Suprapubic skin (tissue), 4 donors: Measurements from ENCODE around the gene PANX2.

Source experiments
- EP300 ChIP-seq: sonication (generic); formaldehyde crosslinking; IDR thresholded peaks from one replicate; pipeline ENCODE4 v1.6.1; 2017; ENCODE audit warnings: antibody characterized with exemption
- POLR2AphosphoS5 ChIP-seq, 3 donors: sonication (generic); formaldehyde crosslinking; IDR thresholded peaks; one replicate each; pipeline ENCODE4 v1.6.1; 2017; ENCODE audit warnings: antibody characterized with exemption in 3 of 3
- TF ChIP-seq, protein P1 (sequence below), 2 donors: fragments of 200-600 bp in 1 of 2; fragments of 450-650 bp in 1 of 2; sonication (generic) in 1 of 2; IDR thresholded peaks; one replicate each; pipeline ENCODE4 v1.5.1; 2016 to 2019; ENCODE audit warnings: antibody characterized with exemption in 2 of 2, mild to moderate bottlenecking in 1 of 2, moderate library complexity in 1 of 2

DNA sequence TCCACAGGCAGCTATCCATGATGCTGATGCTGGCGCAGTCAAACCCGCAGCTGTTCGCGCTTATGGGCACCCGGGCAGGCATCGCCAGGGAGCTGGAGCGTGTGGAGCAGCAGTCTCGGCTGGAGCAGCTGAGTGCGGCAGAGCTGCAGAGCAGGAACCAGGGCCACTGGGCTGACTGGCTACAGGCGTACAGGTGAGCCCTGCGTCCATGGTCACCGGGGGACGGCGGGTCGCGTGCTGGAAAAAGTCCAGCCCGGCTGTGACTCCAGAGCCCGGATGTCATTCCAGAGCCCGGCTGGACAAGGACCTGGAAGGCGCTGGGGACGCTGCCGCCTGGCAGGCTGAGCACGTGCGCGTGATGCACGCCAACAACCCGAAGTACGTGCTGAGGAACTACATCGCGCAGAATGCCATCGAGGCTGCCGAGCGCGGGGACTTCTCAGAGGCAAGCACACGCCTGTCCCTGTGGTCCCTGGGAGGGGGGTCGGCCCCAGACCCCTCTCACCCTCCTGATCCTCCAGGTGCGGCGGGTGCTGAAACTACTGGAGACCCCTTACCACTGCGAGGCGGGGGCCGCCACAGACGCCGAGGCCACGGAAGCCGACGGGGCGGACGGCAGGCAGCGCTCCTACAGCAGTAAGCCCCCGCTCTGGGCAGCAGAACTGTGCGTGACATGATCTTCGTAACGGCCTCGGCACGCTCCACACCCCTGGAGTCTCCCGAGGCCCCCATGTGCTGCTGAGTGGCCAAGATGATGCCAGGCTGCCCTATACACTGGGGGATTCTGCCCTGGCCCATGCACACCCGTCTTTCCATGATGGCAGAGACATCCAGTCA lies 46.4 kb downstream of the PANX2 start:
- TF ChIP-seq, protein P1, sequence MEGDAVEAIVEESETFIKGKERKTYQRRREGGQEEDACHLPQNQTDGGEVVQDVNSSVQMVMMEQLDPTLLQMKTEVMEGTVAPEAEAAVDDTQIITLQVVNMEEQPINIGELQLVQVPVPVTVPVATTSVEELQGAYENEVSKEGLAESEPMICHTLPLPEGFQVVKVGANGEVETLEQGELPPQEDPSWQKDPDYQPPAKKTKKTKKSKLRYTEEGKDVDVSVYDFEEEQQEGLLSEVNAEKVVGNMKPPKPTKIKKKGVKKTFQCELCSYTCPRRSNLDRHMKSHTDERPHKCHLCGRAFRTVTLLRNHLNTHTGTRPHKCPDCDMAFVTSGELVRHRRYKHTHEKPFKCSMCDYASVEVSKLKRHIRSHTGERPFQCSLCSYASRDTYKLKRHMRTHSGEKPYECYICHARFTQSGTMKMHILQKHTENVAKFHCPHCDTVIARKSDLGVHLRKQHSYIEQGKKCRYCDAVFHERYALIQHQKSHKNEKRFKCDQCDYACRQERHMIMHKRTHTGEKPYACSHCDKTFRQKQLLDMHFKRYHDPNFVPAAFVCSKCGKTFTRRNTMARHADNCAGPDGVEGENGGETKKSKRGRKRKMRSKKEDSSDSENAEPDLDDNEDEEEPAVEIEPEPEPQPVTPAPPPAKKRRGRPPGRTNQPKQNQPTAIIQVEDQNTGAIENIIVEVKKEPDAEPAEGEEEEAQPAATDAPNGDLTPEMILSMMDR (IDR thresholded peaks at IDR 0.05) = no peak
- TF ChIP-seq POLR2AphosphoS5 (IDR thresholded peaks at IDR 0.05) (no peak), EP300 (no peak)
